CD4-positive, alpha-beta T cell treated with Interleukin-4 for 4 hours (primary cell): ENCODE data around the gene CCL18.
"Not testable (repeated sequence)": the region's sequence is repeated elsewhere in the genome, so short reads cannot be mapped to it uniquely, and the experiment has no call there.

ENCODE experiments used
- DNase-seq: peaks from one replicate; pipeline ENCODE4 v3.0.0-alpha.2; 2020

The CCL18 gene

DNA sequence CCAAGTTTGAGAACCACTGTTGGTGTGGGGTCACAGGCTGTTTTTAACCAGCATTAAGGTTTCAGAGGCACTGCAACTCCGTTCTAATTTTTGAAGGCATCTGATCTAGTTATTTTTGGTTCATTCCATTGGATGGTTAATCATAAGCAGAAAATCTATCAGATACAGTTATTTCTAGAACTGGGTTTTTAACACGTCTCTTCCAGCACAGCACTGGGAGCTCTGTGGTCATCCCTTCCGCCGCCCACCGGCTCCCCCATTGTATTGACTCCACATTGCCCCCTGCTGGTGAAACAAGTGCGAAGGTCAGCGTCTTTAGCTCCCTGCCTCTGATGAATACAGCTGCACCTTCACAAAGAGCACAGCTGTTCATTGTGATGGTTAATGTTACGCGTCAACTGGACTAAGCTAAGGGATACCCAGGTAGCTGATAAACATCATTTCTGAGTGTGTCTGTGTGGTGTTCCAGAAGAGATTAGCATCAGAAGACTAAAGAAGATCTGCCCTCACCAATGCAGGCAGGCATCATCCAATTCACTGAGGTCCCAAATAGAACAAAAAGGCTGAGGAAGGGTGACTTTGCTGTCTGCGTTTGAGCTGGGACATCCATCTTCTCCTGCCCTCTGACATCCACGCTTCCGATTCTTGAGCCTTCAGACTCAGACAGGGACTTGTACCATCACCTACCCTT is 8.5 kb downstream of the CCL18 start:
- peak; percentile 65 for DNase-seq

DNA sequence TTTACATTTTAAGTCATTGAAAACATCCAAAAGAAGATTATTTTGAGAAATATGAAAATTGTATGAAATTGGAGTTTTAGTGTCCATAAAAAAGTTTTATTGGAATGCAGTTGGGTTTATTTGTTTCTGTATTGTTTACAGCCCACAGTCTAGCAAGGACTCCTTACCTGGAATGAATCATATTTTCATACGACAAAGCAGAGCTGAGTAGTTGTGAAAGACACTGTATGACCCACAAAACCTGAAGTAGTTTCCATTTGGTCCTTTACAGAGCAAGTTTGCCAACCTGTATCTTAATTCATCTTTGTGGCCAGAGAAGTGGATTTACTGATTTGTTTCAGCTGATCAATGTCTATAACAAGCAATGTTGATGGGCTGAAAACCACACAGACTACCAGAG is 10.3 kb downstream of the CCL18 start:
- no peak for DNase-seq

DNA sequence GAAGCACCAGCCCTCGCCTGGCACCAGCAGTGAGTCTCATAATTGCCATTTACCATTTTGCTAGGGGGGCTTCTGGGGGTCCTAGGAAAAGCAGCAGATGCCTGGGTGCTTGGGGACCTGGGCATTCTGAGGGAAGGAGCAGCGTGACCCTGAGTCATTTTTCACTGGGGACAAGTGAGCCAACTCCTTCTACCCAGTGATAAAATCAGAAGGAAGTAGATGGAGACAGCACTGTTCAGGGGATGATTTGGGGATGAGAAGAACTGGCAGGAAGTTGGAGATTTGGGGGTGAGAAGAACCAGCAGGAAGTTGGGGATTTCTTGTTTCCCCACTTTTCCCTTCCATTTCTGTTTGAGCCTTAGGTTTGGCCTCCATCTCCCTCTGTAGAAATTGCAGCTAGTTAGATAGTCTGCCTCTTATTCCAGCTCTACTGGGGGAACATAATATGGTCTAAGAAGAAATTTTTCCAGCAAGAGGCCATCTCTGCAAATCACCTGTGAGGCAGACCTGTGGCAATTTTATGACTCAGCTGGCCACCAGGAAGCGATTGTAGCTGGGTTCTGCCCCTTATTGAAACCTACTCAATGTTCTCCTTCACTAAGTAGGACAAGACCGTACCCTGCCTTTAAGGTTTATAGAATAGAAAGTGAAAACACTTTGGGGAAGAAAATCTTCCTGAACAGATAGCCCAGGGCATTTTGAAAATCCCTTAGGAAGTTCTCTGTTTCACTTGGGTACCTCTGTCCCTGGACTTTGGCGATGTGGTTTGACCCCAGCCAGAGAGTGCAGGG is 17.8 kb downstream of the CCL18 start:
- peak; percentile 43 for DNase-seq

DNA sequence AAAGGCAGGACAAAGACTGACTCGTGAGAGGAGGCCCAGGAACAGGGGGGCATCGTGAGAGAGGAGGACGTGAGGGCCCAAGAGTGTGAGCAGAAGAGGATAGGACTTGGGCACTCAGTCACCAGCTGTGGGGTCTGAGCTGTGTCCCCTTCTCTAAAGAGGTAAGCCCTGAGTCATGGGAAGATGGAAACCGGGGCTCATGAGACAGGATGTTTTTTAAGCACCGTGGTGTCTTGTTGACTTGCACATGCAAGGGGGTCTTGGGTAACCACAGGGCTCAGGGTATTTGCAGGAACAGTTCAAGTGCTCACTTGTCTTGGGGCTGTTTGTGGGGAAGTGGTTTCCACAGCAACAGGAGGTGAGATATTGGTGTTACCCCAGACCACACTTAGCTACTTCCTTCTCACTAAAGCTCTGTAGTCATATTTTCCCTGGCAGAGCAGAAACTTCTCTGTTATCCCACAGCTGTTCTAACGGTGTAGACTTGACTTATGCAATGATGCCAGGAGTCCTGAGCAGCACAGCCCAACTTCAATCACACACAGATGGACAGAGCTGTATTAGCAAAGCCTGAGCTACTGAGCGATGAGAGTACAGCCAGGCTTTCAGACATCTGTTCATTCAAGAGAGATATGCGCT is 18.5 kb downstream of the CCL18 start:
- DNase-seq: peak; percentile 92

DNA sequence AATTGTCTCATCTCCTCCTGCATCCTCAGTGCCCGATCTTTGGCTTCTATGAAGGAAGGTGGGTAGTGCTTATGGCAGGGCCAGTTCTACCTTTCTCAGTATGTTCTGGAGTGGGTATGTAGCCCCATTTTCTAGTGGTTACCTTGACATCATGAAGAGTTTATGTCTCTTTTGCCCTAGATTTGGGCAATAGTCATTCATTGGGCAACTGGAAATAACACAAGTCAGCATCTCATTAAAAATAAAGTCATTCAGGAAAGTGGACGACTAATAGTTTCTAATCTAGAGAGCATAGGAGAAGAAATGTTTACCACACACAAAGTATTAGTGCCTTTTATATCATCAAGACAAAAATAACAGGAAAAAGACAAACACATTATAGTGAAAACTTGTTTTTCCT is 19.6 kb downstream of the CCL18 start:
- DNase-seq: not testable (repeated sequence)

DNA sequence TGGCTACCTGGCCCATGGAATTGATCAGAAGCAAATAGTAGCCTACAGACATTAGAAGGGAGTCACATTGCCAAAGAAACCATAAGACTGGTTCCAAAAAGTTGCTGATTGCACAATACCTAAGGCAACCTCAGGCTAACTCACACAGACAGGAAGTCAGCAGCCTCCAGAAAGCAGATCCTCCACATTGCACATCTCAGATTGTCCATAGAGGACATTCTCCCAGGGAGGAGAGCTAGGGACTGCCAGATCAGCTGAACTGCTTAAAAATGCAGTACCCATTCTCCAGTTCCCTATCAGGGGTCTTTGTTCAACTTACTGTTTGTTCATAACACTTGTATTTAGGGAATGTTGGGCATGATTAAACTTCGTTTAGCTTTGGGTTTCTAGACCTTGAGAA is 21.7 kb downstream of the CCL18 start:
- DNase-seq: no peak

DNA sequence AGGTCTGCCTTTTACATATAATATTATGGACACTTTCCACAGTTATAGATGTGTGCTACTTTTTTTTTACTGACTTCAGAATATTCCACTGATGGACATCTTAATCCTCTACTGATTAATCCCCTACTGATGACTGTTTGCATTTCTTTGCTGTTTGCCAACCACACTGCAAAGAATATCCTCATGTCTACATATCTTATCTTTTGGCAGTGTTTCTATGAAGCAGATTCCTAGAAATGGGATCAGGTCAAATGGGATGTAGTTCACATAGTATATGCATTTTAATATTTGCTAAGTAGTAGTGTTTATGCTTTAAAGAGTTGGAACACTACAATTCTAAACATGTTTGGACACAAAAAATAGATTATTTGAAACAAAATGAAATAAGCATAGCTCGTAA is 22.7 kb downstream of the CCL18 start:
- no peak for DNase-seq

DNA sequence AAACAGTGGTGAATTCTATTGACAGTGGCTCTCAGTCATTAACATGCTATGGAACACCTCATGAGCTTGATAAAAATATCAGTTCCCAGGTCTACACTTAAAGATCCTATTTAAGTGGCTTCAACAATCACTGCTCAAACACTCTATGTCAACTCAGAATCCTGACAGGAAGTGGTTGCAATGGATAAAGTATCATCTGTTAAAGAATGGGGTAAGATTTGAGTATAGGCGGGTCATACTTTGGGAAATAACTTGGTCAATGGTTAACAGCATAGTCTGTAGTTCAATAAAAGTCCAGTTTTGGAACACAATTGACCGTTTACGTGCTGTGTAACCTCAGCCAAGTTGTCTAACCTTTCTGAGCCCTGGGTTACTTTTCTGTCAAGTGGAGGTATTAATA is 23.4 kb downstream of the CCL18 start:
- DNase-seq: not testable (repeated sequence)

DNA sequence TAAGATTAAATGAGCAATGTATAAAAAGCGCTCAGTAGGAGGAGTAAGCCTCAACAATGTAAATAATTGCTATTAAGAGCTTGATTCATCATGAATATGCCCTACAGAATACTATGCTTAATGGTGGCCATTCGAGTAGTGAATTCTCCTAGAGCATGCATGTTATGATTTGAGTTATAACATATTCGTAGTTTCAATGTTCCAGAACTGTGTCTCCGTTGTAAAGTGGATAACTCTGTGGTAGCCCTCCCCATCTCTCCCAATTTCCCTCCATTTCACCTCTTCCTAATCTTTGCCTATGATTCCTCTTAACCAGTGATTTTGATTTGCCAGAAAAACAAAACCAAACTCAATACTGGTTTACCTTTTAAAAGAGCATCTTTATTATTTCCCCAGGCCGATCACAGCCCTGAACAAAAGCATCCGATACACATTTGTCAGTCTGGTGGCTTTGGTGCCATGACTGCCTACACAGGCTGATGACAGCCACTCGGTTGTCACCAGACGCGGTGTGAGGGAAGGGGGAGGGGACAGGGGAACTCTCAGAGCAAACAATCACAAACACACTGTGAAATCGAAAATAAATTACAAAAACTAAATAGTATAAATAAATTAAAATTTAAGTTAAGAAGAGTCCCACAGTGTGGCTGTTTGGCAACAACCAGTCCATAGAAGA is 24.0 kb downstream of the CCL18 start:
- DNase-seq: peak; percentile 54

DNA sequence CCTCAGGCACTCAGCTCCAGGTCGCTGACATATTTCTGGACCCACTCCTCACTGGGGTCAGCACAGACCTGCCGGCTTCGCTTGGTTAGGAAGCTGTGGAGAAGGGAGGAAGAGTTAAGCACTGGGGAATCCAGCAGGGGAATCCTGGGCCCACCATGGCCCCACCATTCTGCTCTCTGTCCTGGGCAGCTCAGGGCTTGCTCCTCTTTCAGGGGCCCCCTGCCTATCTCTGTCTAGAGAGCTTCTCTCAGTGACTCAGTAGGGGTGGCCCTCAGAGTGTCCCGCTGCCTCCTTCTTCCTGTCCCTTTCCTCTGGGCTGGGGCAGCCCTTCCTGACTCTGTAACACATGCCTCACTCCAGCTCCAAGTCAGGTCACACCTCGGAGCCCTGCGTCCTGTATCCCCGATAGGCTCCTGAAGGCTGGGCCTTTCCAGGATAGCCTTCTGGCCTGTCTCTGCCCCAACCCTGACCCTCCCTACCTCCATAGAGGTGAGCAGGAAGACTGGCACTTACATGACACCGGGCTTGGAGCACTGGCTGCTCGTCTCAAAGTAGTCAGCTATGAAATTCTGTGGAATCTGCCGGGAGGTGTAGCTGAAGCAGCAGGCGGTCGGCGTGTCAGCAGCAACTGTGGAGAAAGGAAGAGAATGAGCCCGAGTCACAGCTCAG is 24.7 kb downstream of the CCL18 start:
- no peak for DNase-seq

DNA sequence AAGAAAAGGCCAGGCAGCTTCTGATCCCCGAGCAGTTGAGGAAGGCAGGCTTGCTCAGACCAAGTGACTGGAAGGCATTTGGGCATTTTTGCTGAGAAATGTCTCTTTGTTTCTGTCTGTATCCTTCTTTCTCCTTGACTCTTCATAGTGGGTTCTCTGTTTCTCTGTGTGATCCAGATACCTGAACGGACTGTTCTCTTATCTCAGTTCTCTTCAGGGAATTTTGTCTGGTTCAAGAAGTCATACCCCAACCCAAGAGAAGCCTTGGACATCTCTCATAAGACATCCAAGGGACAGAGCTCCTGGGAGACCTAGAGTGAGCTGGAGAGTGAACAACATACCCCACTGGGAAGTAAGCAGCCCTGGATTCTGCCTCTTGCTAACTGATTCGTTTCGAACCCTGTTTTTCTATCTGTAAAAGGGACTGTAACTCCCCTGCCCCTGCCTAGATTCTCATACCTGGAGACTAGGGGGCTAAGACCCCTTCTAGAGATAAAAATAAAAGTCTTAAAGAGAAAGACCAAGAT is 25.3 kb downstream of the CCL18 start:
- DNase-seq: no peak

DNA sequence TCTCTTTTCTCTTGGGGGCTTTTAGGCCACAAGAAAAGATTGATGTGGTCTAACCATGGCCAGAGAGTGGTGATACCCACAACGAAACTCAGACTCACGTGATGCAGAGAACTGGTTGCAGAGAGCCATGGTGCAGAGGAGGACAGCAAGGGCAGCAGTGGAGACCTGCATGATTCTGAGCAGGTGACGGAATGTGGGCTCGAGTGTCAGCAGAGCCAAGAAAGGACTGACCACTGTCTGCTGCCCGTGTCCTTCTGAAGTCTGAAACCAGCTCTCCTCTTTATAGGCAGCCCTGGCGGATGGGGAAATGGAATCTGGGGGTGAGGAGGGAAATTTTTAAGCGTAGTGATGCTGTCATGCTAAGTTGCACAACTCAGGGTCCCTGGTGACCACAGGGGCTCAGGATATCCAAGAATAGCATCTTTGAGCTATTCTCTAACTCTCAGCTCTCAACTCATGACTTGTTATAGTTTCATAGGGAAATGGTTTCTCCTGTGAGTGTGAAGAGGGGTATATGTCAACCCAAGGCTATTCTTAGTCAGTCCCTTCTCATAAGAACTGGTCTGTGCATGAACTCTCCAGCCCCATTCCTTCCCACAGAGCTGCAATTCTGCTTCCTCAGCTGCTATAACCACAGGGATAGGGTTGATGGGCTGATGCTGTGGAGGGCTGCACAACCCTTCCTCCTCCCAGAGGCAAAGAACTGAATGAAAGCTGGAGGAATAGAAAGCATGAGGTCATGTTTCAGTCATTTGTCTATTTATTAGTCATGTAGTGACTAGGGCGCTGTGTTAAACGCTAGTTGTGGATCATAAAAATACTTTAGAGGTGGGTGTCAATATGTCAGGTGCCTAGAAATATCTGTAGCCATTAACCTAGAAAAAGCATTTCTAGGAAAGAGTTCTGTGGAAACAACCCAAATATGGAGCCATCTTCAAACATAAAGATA is 26.1 kb downstream of the CCL18 start, which contains the start of gene CCL3:
TSS of gene CCL3 (minus strand) at position 256 of the 949 bp plus-strand sequence. CDS start at position 171, 85 bp downstream.
- DNase-seq: peak; percentile 40

DNA sequence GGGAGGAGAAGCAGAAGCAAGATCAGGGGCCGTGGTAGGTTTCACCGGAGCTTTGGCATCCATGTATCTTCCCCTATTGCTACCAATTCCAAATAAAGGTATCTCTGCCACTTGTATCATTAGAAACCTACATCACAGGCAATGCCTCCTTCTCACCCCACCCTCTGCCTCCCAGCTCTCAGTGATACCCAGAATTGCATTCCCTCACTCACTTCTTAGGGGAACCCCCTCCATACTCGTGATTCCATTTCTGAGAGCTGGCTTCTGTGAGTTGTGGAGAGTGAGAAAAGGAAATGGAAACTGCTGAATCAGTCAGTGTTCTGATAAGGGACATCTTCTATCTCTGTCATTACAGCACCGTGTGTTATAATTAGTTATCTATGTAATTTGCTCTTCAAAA is 28.2 kb downstream of the CCL18 start:
- DNase-seq: no peak

DNA sequence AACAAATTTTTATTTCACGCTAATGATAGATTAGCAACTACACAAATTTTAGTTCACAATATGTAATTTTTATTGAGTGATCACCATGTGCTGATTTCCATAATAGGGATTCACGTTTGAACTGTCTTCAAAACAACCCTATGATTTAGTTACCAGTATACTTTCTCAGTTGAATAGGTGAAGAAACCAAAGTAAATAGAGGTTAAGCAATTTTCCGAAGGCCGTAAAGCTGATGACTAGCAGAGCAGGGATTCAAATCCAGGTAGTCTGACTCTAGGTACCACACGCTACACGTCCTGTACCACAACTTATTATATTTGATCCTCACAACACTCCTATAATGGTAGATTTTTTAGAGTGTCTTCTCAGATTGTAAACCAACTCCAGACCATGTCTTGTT is 28.6 kb downstream of the CCL18 start:
- not testable (repeated sequence) for DNase-seq

DNA sequence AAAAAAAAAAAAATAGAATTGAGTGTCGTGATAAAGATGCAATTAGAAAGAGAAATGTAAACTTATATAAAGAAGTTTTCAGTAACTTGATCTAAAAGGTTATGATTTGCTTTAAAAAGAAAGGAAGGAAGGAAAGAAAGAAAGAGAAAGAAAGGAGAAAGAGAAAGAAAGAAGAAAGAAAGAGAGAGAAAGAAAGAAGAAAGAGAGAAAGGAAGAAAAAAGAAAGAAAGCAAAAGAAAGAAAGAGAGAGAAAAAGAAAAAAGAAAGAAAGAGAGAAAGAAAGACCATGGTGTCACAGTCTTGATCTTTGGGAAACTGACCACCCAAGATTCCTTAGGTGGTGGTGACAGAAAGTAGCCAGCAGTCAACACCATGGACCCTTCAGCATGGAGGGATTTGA is 30.2 kb downstream of the CCL18 start:
- DNase-seq: no peak

DNA sequence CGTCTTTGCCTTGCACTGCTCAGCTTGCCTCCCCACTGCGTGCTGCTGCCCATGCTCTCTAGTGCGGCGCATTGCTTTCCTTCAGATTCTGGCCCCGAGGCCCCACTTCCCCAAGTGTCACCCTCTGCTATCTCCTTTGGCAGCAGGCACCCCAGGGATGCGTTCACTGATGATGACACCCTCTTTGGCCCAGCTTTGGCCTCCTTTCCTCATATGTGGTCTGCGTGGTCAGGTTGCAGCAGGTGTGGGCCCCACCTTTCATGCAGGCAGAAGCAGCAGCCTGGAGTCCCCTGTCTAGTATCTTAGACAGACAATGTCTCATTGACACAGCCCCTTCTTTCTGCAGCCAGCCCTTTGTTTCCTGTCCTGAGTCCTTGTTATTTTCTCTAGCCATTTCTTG is 30.7 kb downstream of the CCL18 start:
- DNase-seq: no peak

DNA sequence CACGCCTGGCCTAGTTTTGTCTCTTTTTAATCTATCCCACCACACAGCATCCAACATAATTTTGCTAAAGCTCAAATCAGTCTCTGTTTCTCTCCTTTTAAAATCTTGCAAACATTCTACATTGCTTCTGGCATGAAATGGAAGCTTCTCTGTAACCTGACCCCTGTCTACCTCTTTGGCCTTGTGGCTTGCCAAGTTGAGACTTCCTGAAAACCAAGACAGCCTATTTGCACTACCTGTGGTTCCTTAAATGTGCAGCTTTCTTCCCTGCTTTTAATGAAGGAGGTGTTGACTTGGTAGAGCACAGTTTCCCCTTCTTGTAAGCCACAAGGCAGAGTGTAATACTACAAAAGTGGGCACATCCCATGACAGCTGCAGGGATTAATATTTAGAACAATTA is 31.9 kb downstream of the CCL18 start:
- no peak for DNase-seq

DNA sequence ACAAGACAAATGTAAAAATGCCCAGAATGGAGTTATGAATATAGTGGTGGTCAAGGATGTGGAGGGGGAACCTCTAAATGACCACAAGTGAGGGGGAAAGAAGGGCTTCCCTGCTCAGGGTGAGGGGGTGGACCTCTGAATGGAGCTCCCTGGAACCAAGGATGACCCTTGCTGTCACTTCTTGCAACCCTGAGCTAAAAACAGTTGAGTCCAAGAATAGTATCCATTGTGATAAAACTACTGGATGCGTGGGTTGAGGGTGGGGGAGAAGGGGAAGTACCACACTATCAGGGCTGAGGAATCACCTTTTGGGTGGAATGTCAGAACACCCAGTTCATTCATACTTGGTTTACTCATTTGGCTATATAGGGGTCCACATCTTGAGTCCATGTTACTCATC is 34.9 kb downstream of the CCL18 start:
- DNase-seq: not testable (repeated sequence)

DNA sequence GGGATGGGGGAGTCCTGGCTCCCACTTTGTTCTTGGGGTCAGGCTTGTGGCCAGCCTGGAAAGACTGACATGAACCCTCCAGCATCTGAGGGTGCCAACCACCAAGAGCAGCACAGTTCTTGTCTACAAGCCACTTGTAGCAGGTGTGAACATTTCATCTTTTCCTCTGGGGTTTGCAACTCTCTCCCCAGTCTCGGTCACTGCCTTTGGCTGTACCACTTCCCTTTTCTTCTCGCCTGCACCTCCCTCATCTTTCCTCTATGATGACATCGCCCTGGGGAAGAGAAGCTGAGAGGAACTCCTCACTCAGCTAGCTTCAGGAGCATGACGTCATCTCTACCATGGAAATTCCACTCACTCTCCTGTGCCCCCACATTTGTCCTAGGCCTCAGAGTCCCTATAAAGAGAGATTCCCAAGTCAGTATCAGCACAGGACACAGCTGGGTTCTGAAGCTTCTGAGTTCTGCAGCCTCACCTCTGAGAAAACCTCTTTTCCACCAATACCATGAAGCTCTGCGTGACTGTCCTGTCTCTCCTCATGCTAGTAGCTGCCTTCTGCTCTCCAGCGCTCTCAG is 39.4 kb downstream of the CCL18 start, which contains the start of gene CCL4:
TSS of gene CCL4 (plus strand) at position 427 of the 575 bp plus-strand sequence. CDS start at position 506, 79 bp downstream.
- peak; percentile 62 for DNase-seq

DNA sequence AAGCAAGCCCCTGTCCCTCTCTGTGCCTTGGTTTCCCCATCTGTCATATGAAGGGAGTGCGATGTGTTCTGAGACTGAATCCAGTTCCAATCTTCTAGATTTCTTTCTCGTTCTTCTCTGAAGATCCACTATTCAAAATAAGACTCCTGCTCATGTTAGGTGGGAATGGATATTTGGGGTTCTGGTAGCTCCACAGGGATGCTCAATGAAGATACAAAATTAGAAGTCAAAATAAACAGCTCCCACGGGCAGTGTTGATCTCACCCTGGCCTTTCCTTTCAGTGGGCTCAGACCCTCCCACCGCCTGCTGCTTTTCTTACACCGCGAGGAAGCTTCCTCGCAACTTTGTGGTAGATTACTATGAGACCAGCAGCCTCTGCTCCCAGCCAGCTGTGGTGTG is 40.2 kb downstream of the CCL18 start:
- DNase-seq: not testable (repeated sequence)

DNA sequence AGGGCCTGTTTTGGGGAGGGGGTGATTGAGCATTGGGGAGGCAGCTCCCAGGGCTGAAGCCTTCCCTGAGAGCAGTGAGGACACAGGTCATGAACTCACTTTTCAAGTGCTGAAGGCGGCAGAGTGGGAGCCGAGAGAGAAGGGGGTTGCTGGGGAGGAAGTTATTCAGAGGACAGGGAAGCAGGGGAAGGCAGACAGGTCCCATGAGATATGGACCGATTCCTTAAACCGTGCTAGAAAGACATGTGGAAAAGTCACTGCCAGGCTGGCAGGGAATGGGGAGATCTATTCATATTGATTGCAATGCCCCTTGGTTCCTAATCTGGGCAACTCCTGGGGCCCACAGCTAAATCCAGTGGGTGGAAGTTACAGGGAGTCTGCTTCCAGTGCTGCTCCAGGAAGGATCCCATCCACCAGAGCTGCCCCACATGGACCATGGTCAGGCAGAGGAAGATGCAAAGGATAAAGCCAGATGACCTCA is 40.7 kb downstream of the CCL18 start:
- DNase-seq: no peak
